CD14-positive monocyte (primary cell): ENCODE measurements around the gene TAX1BP1. TPM values are rescaled to one million over a fixed set of nuclear protein-coding genes. Genes with fewer than 3 reads are reported as not detected.

Source experiments
- DNase-seq, 3 donors: peaks; one replicate each; pipeline ENCODE4 v3.0.0-alpha.2; 2011 to 2022
- H2AFZ ChIP-seq: 2 replicates; pipeline ENCODE4 v1.6.0; 2012; ENCODE audit warnings: mild to moderate bottlenecking, low read depth, low read length, inconsistent platforms; ENCODE audit not compliant: insufficient read depth, poor library complexity, severe bottlenecking
- H3K27ac ChIP-seq, 2 donors: 1 replicate in 1 of 2; 2 replicates in 1 of 2; pipeline ENCODE4 v1.5.1; 2012 to 2013; ENCODE audit warnings: low read length in 2 of 2, control low read depth in 1 of 2, inconsistent platforms in 1 of 2, low read depth in 1 of 2, mild to moderate bottlenecking in 1 of 2
- H3K27me3 ChIP-seq, 2 donors: one replicate each; pipeline versions ENCODE4 v1.6.0 to v1.6.1; 2011 to 2013; ENCODE audit warnings: low read length in 2 of 2; ENCODE audit not compliant: control insufficient read depth in 2 of 2, insufficient read depth in 2 of 2
- H3K36me3 ChIP-seq, 2 donors: replicated peaks in 1 of 2; 1 replicate in 1 of 2; 2 replicates in 1 of 2; pipeline versions ENCODE4 v1.5.1 to v1.6.1; 2012 to 2013; ENCODE audit warnings: low read length in 2 of 2, control low read depth in 1 of 2, inconsistent platforms in 1 of 2, mild to moderate bottlenecking in 1 of 2; ENCODE audit not compliant: insufficient read depth in 2 of 2, control insufficient read depth in 1 of 2
- H3K4me1 ChIP-seq, 2 donors: 1 replicate in 1 of 2; 2 replicates in 1 of 2; pipeline versions ENCODE4 v1.5.1 to v1.6.1; 2012 to 2013; ENCODE audit warnings: low read length in 2 of 2, control low read depth in 1 of 2, inconsistent platforms in 1 of 2, mild to moderate bottlenecking in 1 of 2, moderate library complexity in 1 of 2; ENCODE audit not compliant: insufficient read depth in 2 of 2, control insufficient read depth in 1 of 2
- H3K4me2 ChIP-seq: replicated peaks from 2 replicates; pipeline ENCODE3; 2012; ENCODE audit warnings: low read length, moderate library complexity, mild to moderate bottlenecking; ENCODE audit not compliant: poor library complexity, severe bottlenecking; ENCODE audit errors: extremely low read depth
- H3K4me3 ChIP-seq, 3 experiments: fragments of 200-600 bp in 1 of 3; sonication (generic) in 1 of 3; replicated peaks in 1 of 3; 1 replicate in 2 of 3; 2 replicates in 1 of 3; pipeline ENCODE4 v1.5.1; 2011 to 2013; ENCODE audit warnings: low read length in 3 of 3, mild to moderate bottlenecking in 3 of 3, control low read depth in 2 of 3, low read depth in 2 of 3, inconsistent platforms in 1 of 3, moderate library complexity in 1 of 3
- H3K79me2 ChIP-seq: 2 replicates; pipeline ENCODE4 v1.6.0; 2012; ENCODE audit warnings: mild to moderate bottlenecking, control low read depth, inconsistent platforms, low read length, moderate library complexity; ENCODE audit not compliant: insufficient read depth
- H3K9ac ChIP-seq: 2 replicates; pipeline ENCODE4 v1.6.0; 2017; ENCODE audit warnings: low read length, mild to moderate bottlenecking; ENCODE audit not compliant: insufficient read depth, poor library complexity, severe bottlenecking
- H3K9me3 ChIP-seq, 2 donors: replicated peaks in 1 of 2; 1 replicate in 1 of 2; 2 replicates in 1 of 2; pipeline versions ENCODE4 v1.5.1 to v1.6.1; 2012 to 2013; ENCODE audit warnings: low read length in 2 of 2, control low read depth in 1 of 2; ENCODE audit not compliant: control insufficient read depth in 1 of 2, insufficient read depth in 1 of 2
- H4K20me1 ChIP-seq: 2 replicates; pipeline ENCODE4 v1.6.0; 2012; ENCODE audit warnings: mild to moderate bottlenecking, low read length, control low read depth, moderate library complexity; ENCODE audit not compliant: insufficient read depth
- H3K27ac Mint-ChIP-seq, 7 donors: one replicate each; pipeline ENCODE4 v1.8.0; 2020; ENCODE audit warnings: mild to moderate bottlenecking in 7 of 7, mixed read lengths in 7 of 7, moderate library complexity in 6 of 7, inconsistent platforms in 2 of 7
- H3K27me3 Mint-ChIP-seq, 3 donors: one replicate each; pipeline ENCODE4 v1.8.0; 2021 to 2022; ENCODE audit warnings: low read depth in 3 of 3, mild to moderate bottlenecking in 3 of 3, mixed read lengths in 3 of 3, moderate library complexity in 3 of 3, inconsistent platforms in 1 of 3
- H3K36me3 Mint-ChIP-seq, 2 donors: one replicate each; pipeline ENCODE4 v1.8.0; 2020; ENCODE audit warnings: mixed read lengths in 2 of 2, inconsistent platforms in 1 of 2, mild to moderate bottlenecking in 1 of 2
- H3K4me1 Mint-ChIP-seq: one replicate; pipeline ENCODE4 v1.8.0; 2020; ENCODE audit warnings: mild to moderate bottlenecking, mixed read lengths
- H3K4me3 Mint-ChIP-seq, 2 donors: one replicate each; pipeline ENCODE4 v1.8.0; 2020; ENCODE audit warnings: mild to moderate bottlenecking in 2 of 2, mixed read lengths in 2 of 2, moderate library complexity in 1 of 2
- H3K9me3 Mint-ChIP-seq, 7 donors: one replicate each; pipeline ENCODE4 v1.8.0; 2020 to 2022; ENCODE audit warnings: mixed read lengths in 7 of 7, mild to moderate bottlenecking in 6 of 7, moderate library complexity in 6 of 7, inconsistent platforms in 2 of 7
- CTCF ChIP-seq: fragments of 200-600 bp; IDR thresholded peaks from one replicate; pipeline ENCODE4 v1.8.0; 2022; ENCODE audit warnings: antibody characterized with exemption, mild to moderate bottlenecking
- WGBS: methylation state at CpG from one replicate; pipeline ENCODE4 v1.1.5; 2013; ENCODE audit warnings: missing lambda C conversion rate; ENCODE audit not compliant: insufficient coverage; 5-methylcytosine and 5-hydroxymethylcytosine counted together
- intact Hi-C, 2 donors: fragments of 100-400 bp; cut with micrococcal nuclease; formaldehyde crosslinking; loops; one replicate each; pipeline versions ENCODE4 v1.15.0 to v1.15.1; 2023
- polyA plus RNA-seq, 3 donors: library from polyadenylated mRNA; depleted of rRNA in 1 of 3; unstranded in 2 of 3; stranded (reverse) in 1 of 3; fragments of 300-500 nt in 2 of 3; fragments of >200 nt in 1 of 3; fragmentation: Illumina TruSeq in 2 of 3; gene quantifications; 1 replicate in 2 of 3; 2 replicates in 1 of 3; pipeline ENCODE4 v1.2.3, GENCODE V29; 2012 to 2021

TAX1BP1 gene
- polyA plus RNA-seq, 3 donors, result 62.6 to 106 (median 85.3) TPM

GRCh38 chr7:27746978-27747377 is 7.0 kb downstream of the TAX1BP1 start:
- no peak overlapping the region for H2AFZ ChIP-seq
- intact Hi-C loops, result loop anchor here in 1 of 2 donors (10.0 kb wide), 1 partner anchor 52 kb away; no protein-coding TSS in a partner anchor
- H3K4me3 ChIP-seq, result no peak overlapping the region
- H3K27ac ChIP-seq, result no peak overlapping the region
- Mint-ChIP-seq H3K4me3 (no peak overlapping the region), H3K4me1 (peaks cover 24% of the 10 kb centered on the region), H3K27ac (no peak overlapping the region), H3K27me3 (no peaks in the 10 kb centered on the region), H3K36me3 (peaks cover 38 to 40% of the 10 kb centered on the region in 2 donors), H3K9me3 (no peaks in the 10 kb centered on the region)
- no peak overlapping the region for H3K4me2 ChIP-seq
- no peaks in the 10 kb centered on the region for H3K9me3 ChIP-seq
- peaks cover 32 to 37% of the 10 kb centered on the region in 2 donors for H3K36me3 ChIP-seq
- peaks cover 3 to 5% of the 10 kb centered on the region in 2 donors for H3K4me1 ChIP-seq
- peaks cover 91% of the 10 kb centered on the region for H4K20me1 ChIP-seq
- no CpG with 5 or more reads among the region's 1 CpG for WGBS
- no peaks in the 10 kb centered on the region for H3K27me3 ChIP-seq
- peaks cover 66% of the 10 kb centered on the region for H3K79me2 ChIP-seq
- DNase-seq, result no peak
- H3K9ac ChIP-seq, result no peak overlapping the region
- no peak for TF ChIP-seq CTCF

- Histone ChIP-seq H3K9ac (no peak overlapping the region), H2AFZ (no peak overlapping the region), H4K20me1 (peaks cover 95% of the 10 kb centered on the region), H3K4me3 (no peak overlapping the region), H3K36me3 (peaks cover 40 to 45% of the 10 kb centered on the region in 2 donors), H3K4me2 (no peak overlapping the region), H3K27ac (no peak overlapping the region), H3K4me1 (peaks cover 0 to 5% of the 10 kb centered on the region in 2 donors), H3K79me2 (peaks cover 66% of the 10 kb centered on the region), H3K9me3 (no peaks in the 10 kb centered on the region), H3K27me3 (no peaks in the 10 kb centered on the region)
- no peak for TF ChIP-seq CTCF
- Mint-ChIP-seq H3K9me3 (no peaks in the 10 kb centered on the region), H3K4me3 (no peak overlapping the region), H3K4me1 (peaks cover 16% of the 10 kb centered on the region), H3K36me3 (peaks cover 45 to 46% of the 10 kb centered on the region in 2 donors), H3K27ac (peak overlapping the region in 1 of 7 donors; percentile 17), H3K27me3 (no peaks in the 10 kb centered on the region)
- intact Hi-C loops, result loop anchor here in 1 of 2 donors (10.0 kb wide), 1 partner anchor 53 kb away; no protein-coding TSS in a partner anchor
- WGBS, result 100% methylated on average over 1 of the region's 4 CpGs
- no peak for DNase-seq
Measured at GRCh38 chr7:27747589-27748368, 7.8 kb downstream of the TAX1BP1 start.
